ENCODE measurements around the gene INTS15.
"Not testable (repeated sequence)": the region's sequence is repeated elsewhere in the genome, so short reads cannot be mapped to it uniquely, and the experiment has no call there.

INTS15 gene

DNA sequence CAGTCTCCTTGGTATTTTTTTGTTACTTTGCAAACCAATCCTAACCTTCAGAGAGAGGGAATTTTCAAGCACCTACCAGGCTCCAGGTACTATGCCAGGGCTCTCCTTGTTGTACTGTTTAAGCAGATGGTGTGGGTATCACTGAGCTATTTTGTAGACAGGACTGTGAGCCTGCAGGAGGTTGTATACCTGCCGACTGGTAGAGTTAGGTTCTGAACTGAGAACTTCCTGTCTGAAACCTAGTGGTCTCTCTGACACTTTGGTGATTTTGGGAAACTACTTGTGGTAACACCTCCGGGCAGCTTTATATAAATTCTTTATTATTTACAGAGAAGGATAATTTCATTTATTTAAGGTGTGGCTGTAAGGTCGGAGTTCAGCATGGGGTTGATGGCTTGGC lies 30.1 kb downstream of the INTS15 start:
- Histone ChIP-seq H3K9me3 (ENCODE audit: control insufficient read depth, insufficient read depth, low read length) (no peaks in the 10 kb centered on the region), H3K4me1 (ENCODE audit: insufficient read depth, low read length) (no peaks in the 10 kb centered on the region), H3K9ac (ENCODE audit: low read depth, low read length) (no peak overlapping the region), H3K36me3 (ENCODE audit: insufficient read depth, low read length) (peaks cover 8% of the 10 kb centered on the region)

- Histone ChIP-seq H3K4me1 (ENCODE audit: insufficient read depth, low read length) (no peaks in the 10 kb centered on the region), H3K36me3 (ENCODE audit: insufficient read depth, low read length) (peaks cover 8% of the 10 kb centered on the region), H3K9me3 (ENCODE audit: control insufficient read depth, insufficient read depth, low read length) (no peaks in the 10 kb centered on the region), H3K9ac (ENCODE audit: low read depth, low read length) (no peak overlapping the region)
These were observed 31.6 kb downstream of the INTS15 start for GRCh38 chr7:6621195-6622133.

DNA sequence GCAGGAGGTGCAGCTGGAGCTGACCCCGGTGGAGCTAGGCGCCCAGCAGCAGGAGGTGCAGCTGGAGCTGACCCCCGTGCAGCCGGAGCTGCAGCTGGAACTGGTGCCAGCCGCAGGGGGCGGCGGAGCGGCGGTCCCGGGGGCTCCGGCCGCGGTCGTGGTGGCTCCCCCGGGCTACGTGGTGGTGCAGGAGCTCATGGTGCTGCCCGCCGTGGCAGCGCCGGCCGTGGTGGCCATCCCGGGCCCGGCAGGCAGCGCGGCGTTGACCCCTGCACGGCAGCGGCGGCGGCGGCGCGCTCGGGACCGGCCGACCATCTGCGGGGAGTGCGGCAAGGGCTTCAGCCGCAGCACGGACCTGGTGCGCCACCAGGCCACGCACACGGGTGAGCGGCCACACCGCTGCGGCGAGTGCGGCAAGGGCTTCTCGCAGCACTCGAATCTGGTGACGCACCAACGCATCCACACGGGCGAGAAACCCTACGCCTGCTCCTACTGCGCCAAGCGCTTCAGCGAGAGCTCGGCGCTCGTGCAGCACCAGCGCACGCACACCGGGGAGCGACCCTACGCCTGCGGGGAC lies 32.4 kb downstream of the INTS15 start:
- H3K36me3 ChIP-seq (ENCODE audit: insufficient read depth, low read length) = peaks cover 8% of the 10 kb centered on the region

GRCh38 chr7:6623589-6624245 lies 33.9 kb downstream of the INTS15 start:
- peaks cover 8% of the 10 kb centered on the region for H3K36me3 ChIP-seq (ENCODE audit: insufficient read depth, low read length)

More for the DNA sequence above, 32.4 kb downstream of the INTS15 start:
- no peak overlapping the region for H3K9ac ChIP-seq (ENCODE audit: low read depth, low read length)
- H3K9me3 ChIP-seq (ENCODE audit: control insufficient read depth, insufficient read depth, low read length) = no peaks in the 10 kb centered on the region
- H3K4me1 ChIP-seq (ENCODE audit: insufficient read depth, low read length) = no peaks in the 10 kb centered on the region

GRCh38 chr7:6624246-6624611 lies 34.4 kb downstream of the INTS15 start:
- Histone ChIP-seq H3K9me3 (ENCODE audit: control insufficient read depth, insufficient read depth, low read length) (no peaks in the 10 kb centered on the region), H3K36me3 (ENCODE audit: insufficient read depth, low read length) (peaks cover 8% of the 10 kb centered on the region), H3K9ac (ENCODE audit: low read depth, low read length) (no peak overlapping the region), H3K4me1 (ENCODE audit: insufficient read depth, low read length) (no peaks in the 10 kb centered on the region)

More at GRCh38 chr7:6623589-6624245, 33.9 kb downstream of the INTS15 start:
- Histone ChIP-seq H3K9ac (ENCODE audit: low read depth, low read length) (no peak overlapping the region), H3K4me1 (ENCODE audit: insufficient read depth, low read length) (no peaks in the 10 kb centered on the region), H3K9me3 (ENCODE audit: control insufficient read depth, insufficient read depth, low read length) (no peaks in the 10 kb centered on the region)

DNA sequence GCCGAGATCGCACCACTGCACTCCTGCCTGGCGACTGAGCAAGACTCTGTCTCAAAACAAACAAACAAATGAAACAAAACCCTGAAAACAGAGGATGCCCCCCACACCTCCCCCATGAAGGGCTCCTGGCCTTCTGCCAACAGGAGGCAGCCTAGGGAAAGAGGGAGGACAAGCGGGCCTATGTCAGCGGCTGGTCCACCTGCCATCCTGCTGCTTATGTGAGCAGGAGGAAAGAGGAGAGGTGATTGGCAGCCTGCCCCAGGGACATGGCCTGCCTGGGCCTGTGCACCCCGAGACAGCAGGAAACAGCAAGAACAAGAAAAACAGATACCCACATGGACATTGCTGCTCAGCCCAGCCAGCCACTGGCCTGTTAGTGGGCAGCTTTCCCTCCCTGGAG lies 38.2 kb downstream of the INTS15 start:
- Histone ChIP-seq H3K9me3 (ENCODE audit: control insufficient read depth, insufficient read depth, low read length) (no peaks in the 10 kb centered on the region), H3K4me1 (ENCODE audit: insufficient read depth, low read length) (no peaks in the 10 kb centered on the region), H3K9ac (ENCODE audit: low read depth, low read length) (no peak overlapping the region), H3K36me3 (ENCODE audit: insufficient read depth, low read length) (peaks cover 1% of the 10 kb centered on the region; the same call in 1 of the 2 replicates)

DNA sequence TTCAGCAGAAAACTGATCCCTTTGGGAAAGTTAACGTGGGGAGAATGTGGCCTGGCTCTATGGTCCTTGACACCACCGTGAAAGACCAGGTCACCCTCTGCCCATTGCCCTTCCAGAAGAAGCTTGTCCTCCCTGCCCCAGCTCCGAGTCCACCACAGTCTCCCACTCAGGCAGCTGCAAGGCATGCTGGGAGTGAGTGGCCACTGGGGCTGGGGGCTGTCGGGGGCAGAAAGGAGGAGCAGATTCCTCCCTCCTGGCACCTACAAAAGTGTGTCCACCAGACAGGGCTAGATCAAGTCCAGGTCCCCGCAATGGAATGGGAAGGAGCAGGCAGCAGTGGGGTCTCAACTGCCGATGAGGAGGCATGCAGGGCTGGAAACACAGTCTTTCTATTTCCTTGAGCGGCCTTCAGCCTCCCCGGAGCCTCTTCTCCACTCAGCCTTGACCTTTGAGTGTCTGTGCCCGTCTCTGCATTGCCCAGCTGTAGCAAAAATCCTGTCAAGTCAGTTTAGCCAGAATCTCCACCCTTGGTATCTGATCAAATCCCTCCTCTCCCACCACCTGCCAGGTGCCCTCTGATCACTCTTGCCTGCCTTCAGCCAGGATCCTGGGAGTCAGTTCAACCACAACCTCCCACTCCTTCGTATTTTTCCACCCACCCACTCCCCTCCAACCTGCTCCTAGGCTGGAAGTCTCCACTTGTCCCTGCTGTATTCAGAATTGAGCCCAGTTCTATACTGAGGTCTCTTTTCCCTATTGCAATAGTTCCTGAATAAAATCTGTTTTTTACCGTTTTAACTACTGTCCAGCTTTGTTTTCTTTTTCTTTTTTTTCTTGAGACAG lies 40.4 kb downstream of the INTS15 start:
- no peaks in the 10 kb centered on the region for H3K9me3 ChIP-seq (ENCODE audit: control insufficient read depth, insufficient read depth, low read length)
- no peak overlapping the region for H3K9ac ChIP-seq (ENCODE audit: low read depth, low read length)
- no peaks in the 10 kb centered on the region for H3K36me3 ChIP-seq (ENCODE audit: insufficient read depth, low read length)

GRCh38 chr7:6631605-6632004 lies 41.8 kb downstream of the INTS15 start:
- H3K36me3 ChIP-seq (ENCODE audit: insufficient read depth, low read length) = no peaks in the 10 kb centered on the region
- H3K9ac ChIP-seq (ENCODE audit: low read depth, low read length) = no peak overlapping the region
- no peaks in the 10 kb centered on the region for H3K9me3 ChIP-seq (ENCODE audit: control insufficient read depth, insufficient read depth, low read length)

More for the DNA sequence above, 40.4 kb downstream of the INTS15 start:
- no peaks in the 10 kb centered on the region for H3K4me1 ChIP-seq (ENCODE audit: insufficient read depth, low read length)

GRCh38 chr7:6634021-6634420 lies 44.2 kb downstream of the INTS15 start:
- H3K36me3 ChIP-seq (ENCODE audit: insufficient read depth, low read length) = no peaks in the 10 kb centered on the region
- H3K9ac ChIP-seq (ENCODE audit: low read depth, low read length) = no peak overlapping the region
- H3K4me1 ChIP-seq (ENCODE audit: insufficient read depth, low read length) = no peaks in the 10 kb centered on the region
- no peaks in the 10 kb centered on the region for H3K9me3 ChIP-seq (ENCODE audit: control insufficient read depth, insufficient read depth, low read length)

More at GRCh38 chr7:6631605-6632004, 41.8 kb downstream of the INTS15 start:
- no peaks in the 10 kb centered on the region for H3K4me1 ChIP-seq (ENCODE audit: insufficient read depth, low read length)

GRCh38 chr7:6634971-6635370 lies 45.1 kb downstream of the INTS15 start:
- H3K36me3 ChIP-seq (ENCODE audit: insufficient read depth, low read length); H3K9ac ChIP-seq (ENCODE audit: low read depth, low read length); H3K9me3 ChIP-seq (ENCODE audit: control insufficient read depth, insufficient read depth, low read length); H3K4me1 ChIP-seq (ENCODE audit: insufficient read depth, low read length): not testable (repeated sequence)

GRCh38 chr7:6636741-6637543 lies 47.1 kb downstream of the INTS15 start, which contains the start of gene ZNF316:
ZNF316 (plus strand) TSS chr7:6637318; CDS start chr7:6642410, 5,092 bp downstream.
- peak within 1 kb of the TSS; percentile 76 for H3K9ac ChIP-seq (ENCODE audit: low read depth, low read length)
- H3K4me1 ChIP-seq (ENCODE audit: insufficient read depth, low read length) = no peaks in the 10 kb centered on the region
- H3K9me3 ChIP-seq (ENCODE audit: control insufficient read depth, insufficient read depth, low read length) = no peaks in the 10 kb centered on the region
- no peaks in the 10 kb centered on the region for H3K36me3 ChIP-seq (ENCODE audit: insufficient read depth, low read length)

- H3K9me3 ChIP-seq (ENCODE audit: control insufficient read depth, insufficient read depth, low read length) = no peaks in the 10 kb centered on the region
- no peaks in the 10 kb centered on the region for H3K36me3 ChIP-seq (ENCODE audit: insufficient read depth, low read length)
- H3K9ac ChIP-seq (ENCODE audit: low read depth, low read length) = peak overlapping the region; percentile 56; the same call in 1 of the 2 replicates
- no peaks in the 10 kb centered on the region for H3K4me1 ChIP-seq (ENCODE audit: insufficient read depth, low read length)
These were observed 47.9 kb downstream of the INTS15 start for GRCh38 chr7:6637544-6638229.

GRCh38 chr7:6639032-6639431 lies 49.2 kb downstream of the INTS15 start:
- Histone ChIP-seq H3K9ac (ENCODE audit: low read depth, low read length) (no peak overlapping the region), H3K4me1 (ENCODE audit: insufficient read depth, low read length) (no peaks in the 10 kb centered on the region), H3K9me3 (ENCODE audit: control insufficient read depth, insufficient read depth, low read length) (no peaks in the 10 kb centered on the region), H3K36me3 (ENCODE audit: insufficient read depth, low read length) (no peaks in the 10 kb centered on the region)

Data from ES-I3 (cell line).